ENCODE data around the gene SERP2. TPM values are rescaled to one million over a fixed set of nuclear protein-coding genes. Genes with fewer than 3 reads are reported as not detected.

SERP2 gene
- total and polyA plus RNA-seq, 2 donors (not counting 1 experiment from before 2014, with no cell fraction given): 0.43 TPM; not detected in 1

DNA sequence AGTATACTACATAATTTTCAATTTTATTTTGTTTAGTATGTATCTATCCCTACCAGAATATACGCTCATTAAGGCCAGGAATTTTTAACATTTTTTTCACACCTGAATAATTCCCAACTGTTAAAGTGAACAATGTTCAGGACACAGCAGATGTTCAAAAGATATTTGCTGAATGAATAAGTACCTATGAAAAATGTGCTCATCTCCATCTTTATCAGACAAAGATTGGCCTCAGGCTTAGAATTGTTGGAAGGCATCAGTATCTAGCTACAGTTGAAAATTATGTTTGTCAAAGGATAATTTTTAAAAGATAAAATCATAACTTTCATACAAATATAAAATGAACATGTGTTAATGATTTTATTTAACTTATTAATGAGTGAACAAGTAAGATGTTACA is 30.9 kb upstream of the SERP2 start:
- Mint-ChIP-seq H3K9me3 (ENCODE audit: insufficient read depth) (peaks cover 2% of the 10 kb centered on the region), H3K27ac (no peak overlapping the region), H3K27me3 (peaks cover 13% of the 10 kb centered on the region), H3K4me3 (no peak overlapping the region), H3K4me1 (no peaks in the 10 kb centered on the region)
- WGBS (ENCODE audit: insufficient coverage): no CpG with 5 or more reads among the region's 1 CpG
- Histone ChIP-seq H3K79me2 (ENCODE audit: control insufficient read depth, insufficient read depth, low read length) (no peaks in the 10 kb centered on the region), H2AFZ (ENCODE audit: insufficient read depth, low read depth, low read length, poor library complexity, severe bottlenecking) (no peak overlapping the region), H3K4me3 (ENCODE audit: control extremely low read depth in 1 of 5, extremely low read depth in 1 of 5, insufficient read depth in 1 of 5, low read depth in 2 of 5, low read length in 4 of 5) (no peak overlapping the region), H3K27ac (ENCODE audit: low read length in 2 of 2) (no peak overlapping the region), H3K4me1 (ENCODE audit: control insufficient read depth in 2 of 2, insufficient read depth in 2 of 2, low read length in 2 of 2) (no peaks in the 10 kb centered on the region), H3K9ac (ENCODE audit: low read length) (no peak overlapping the region), H3K4me2 (replicated peaks; ENCODE audit: low read depth, low read length, poor library complexity, severe bottlenecking) (no peak overlapping the region), H4K20me1 (ENCODE audit: control insufficient read depth, insufficient read depth, low read length, poor library complexity, severe bottlenecking) (no peaks in the 10 kb centered on the region), H3K27me3 (replicated peaks in 1 of 4; ENCODE audit: control extremely low read depth in 1 of 4, control insufficient read depth in 3 of 4, insufficient read depth in 4 of 4, low read length in 3 of 4) (no peaks in the 10 kb centered on the region), H3K9me3 (ENCODE audit: control extremely low read depth in 1 of 3, control insufficient read depth in 2 of 3, insufficient read depth in 1 of 3, low read length in 2 of 3) (peaks cover 0 to 3% (median 0%) of the 10 kb centered on the region in 3 donors), H3K36me3 (replicated peaks in 1 of 2; ENCODE audit: control extremely low read depth in 1 of 2, control insufficient read depth in 1 of 2, extremely low read depth in 1 of 2, insufficient read depth in 2 of 2, low read length in 1 of 2) (no peaks in the 10 kb centered on the region)
- intact Hi-C loops (cut with micrococcal nuclease): no loop called here
- no peak for DNase-seq
- ATAC-seq (ENCODE audit: low read depth): no peak
- CTCF ChIA-PET: no interaction called here
- POLR2A ChIA-PET: no interaction called here
- TF ChIP-seq CTCF (IDR thresholded peaks at IDR 0.05) (no peak), EZH2 (IDR thresholded peaks at IDR 0.05; ENCODE audit: borderline replicate concordance, insufficient read depth, low read depth, low read length, poor library complexity, severe bottlenecking) (no peak)

DNA sequence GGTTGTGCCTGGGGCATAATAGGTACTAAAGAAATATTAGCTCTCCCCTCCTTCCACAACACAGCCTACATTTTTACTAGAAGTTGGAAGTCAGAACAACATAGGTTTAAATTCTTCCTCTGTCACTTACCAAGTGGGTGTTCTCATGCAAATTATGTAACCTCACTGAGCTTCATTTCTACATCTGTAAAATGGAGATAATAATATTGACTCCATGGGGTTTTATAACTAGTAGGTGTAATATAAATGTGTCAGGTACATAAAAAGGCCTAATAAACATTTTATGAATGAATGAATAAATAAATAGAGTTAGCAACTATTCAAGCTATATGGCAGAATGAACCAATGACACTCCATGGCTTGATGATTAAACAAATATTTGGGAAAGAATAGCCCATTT is 27.1 kb upstream of the SERP2 start:
- no peaks in the 10 kb centered on the region for H3K79me2 ChIP-seq (ENCODE audit: control insufficient read depth, insufficient read depth, low read length)
- no peak overlapping the region for H3K4me3 Mint-ChIP-seq
- no peak overlapping the region for H3K27ac ChIP-seq (ENCODE audit: low read length in 2 of 2)
- H2AFZ ChIP-seq (ENCODE audit: insufficient read depth, low read depth, low read length, poor library complexity, severe bottlenecking): no peak overlapping the region
- DNase-seq (no peak), ATAC-seq (ENCODE audit: low read depth) (no peak)
- no peaks in the 10 kb centered on the region for H3K9me3 ChIP-seq (ENCODE audit: control extremely low read depth in 1 of 3, control insufficient read depth in 2 of 3, insufficient read depth in 1 of 3, low read length in 2 of 3)
- H4K20me1 ChIP-seq (ENCODE audit: control insufficient read depth, insufficient read depth, low read length, poor library complexity, severe bottlenecking): no peaks in the 10 kb centered on the region
- H3K4me1 ChIP-seq (ENCODE audit: control insufficient read depth in 2 of 2, insufficient read depth in 2 of 2, low read length in 2 of 2): no peaks in the 10 kb centered on the region
- TF ChIP-seq CTCF (IDR thresholded peaks at IDR 0.05): no peak
- TF ChIP-seq EZH2 (IDR thresholded peaks at IDR 0.05; ENCODE audit: borderline replicate concordance, insufficient read depth, low read depth, low read length, poor library complexity, severe bottlenecking): no peak
- H3K27ac Mint-ChIP-seq: no peak overlapping the region
- intact Hi-C loops (cut with micrococcal nuclease): no loop called here
- no peak overlapping the region for H3K4me3 ChIP-seq (ENCODE audit: control extremely low read depth in 1 of 5, extremely low read depth in 1 of 5, insufficient read depth in 1 of 5, low read depth in 2 of 5, low read length in 4 of 5)
- no peaks in the 10 kb centered on the region for H3K4me1 Mint-ChIP-seq
- peaks cover 13% of the 10 kb centered on the region for H3K27me3 Mint-ChIP-seq
- H3K4me2 ChIP-seq (replicated peaks; ENCODE audit: low read depth, low read length, poor library complexity, severe bottlenecking): no peak overlapping the region
- no peaks in the 10 kb centered on the region for H3K36me3 ChIP-seq (replicated peaks in 1 of 2; ENCODE audit: control extremely low read depth in 1 of 2, control insufficient read depth in 1 of 2, extremely low read depth in 1 of 2, insufficient read depth in 2 of 2, low read length in 1 of 2)
- POLR2A ChIA-PET: no interaction called here
- no peaks in the 10 kb centered on the region for H3K27me3 ChIP-seq (replicated peaks in 1 of 4; ENCODE audit: control extremely low read depth in 1 of 4, control insufficient read depth in 3 of 4, insufficient read depth in 4 of 4, low read length in 3 of 4)
- no peak overlapping the region for H3K9ac ChIP-seq (ENCODE audit: low read length)
- H3K9me3 Mint-ChIP-seq (ENCODE audit: insufficient read depth): peaks cover 2% of the 10 kb centered on the region
- CTCF ChIA-PET: no interaction called here

All from B cell (primary cell).